Activated CD4-positive, alpha-beta T cell treated with anti-CD3 and anti-CD28 coated beads, Interleukin-2, amount 50 U/mL, for 4 hours (primary cell): ENCODE results near the gene PLEKHH2.
"Not testable (repeated sequence)": the region's sequence is repeated elsewhere in the genome, so short reads cannot be mapped to it uniquely, and the experiment has no call there.

Source experiments
- DNase-seq, 2 experiments: peaks; one replicate each; pipeline ENCODE4 v3.0.0-alpha.2; 2020

Gene PLEKHH2

DNA sequence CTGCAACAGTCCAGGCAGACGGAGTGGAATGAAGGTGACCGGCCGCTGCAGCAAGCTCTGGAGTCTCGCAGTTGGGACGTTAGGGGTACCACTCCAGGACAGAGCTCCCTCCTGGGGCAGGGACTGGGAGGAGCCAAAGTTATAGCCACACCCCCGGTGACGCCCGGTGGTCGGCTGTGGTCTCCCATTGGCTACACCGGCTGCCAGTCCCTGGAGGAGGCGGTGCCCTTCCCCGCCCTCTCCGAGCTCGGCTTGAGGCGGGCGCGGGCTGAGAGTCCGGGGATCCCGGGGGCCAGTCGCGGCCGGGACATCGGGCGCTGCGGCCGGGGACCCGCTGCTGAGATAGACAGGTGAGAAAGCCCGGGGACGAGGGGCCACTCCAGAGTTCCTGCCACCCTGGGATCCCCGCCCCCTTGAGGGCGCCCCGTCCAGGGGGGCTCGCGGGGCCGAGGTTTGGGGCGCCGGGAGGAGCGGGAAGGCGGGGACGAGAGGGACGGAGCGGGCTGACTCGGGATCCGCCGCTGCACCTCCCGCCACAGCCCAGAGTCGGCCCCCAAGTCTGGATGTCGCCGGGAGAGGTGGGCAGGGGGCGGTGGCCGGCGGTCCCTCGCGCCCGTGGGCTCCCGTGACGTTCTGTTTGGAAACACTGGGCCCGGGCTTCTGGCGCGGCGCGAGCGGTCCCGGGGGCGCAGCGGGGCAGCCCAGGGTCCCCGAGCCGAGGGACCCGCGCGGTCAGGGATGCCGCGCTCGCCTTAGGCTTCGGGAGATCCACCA, at the start of gene PLEKHH2:
TSS of gene PLEKHH2 (plus strand) at position 231 of the 774 bp plus-strand sequence. CDS start 7,414 bp downstream, outside the sequence.
- DNase-seq: peak; percentile 84 to 85

DNA sequence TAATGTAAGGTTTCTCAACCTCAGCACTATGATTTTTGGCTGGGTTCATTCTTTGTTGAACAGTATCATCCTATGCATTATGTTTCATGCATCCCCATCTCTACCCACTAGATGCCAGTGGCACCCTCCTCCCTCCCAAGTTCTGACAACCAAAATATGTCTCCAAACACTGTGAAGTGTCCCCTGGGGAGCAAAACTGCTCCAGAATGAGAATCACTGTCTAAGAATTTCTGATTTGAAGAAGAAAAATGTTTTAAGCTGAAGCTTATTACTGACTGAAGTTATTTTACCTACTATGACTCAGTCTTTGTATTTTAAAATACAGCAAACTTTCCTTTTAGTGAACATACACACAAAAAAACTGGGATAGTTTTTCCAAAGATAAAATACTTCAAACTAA, 44.6 kb upstream of the PLEKHH2 start:
- no peak for DNase-seq

GRCh38 chr2:43593254-43593653, 43.8 kb upstream of the PLEKHH2 start:
- no peak for DNase-seq

DNA sequence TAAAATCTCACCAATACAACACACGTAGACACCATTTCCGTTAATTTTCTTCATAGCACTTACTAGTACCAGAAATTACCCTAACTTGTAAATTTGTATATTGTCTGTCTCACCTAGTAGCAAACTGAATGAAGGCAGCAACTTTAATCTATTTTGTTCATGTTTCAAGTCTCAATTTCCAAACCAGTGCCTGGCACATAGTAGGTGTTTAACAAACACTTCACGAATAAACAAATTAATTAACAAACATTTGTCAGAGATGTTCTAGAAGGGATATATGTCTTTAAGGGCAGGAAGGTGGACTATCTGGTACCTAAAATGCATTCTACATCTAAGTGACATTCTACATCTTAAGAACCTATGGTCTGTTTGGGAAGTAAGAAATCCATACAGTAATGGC, 42.2 kb upstream of the PLEKHH2 start:
- DNase-seq: no peak

- peak; percentile 95 to 97 for DNase-seq
Observed at GRCh38 chr2:43595603-43596412, 41.3 kb upstream of the PLEKHH2 start, which contains the start of gene THADA. Gene THADA, minus strand, starts transcription at chr2:43596038. Its CDS starts 3,646 bp downstream, at chr2:43592392.

GRCh38 chr2:43600596-43600995, 36.5 kb upstream of the PLEKHH2 start:
- not testable (repeated sequence) for DNase-seq

GRCh38 chr2:43604674-43605073, 32.4 kb upstream of the PLEKHH2 start:
- DNase-seq: no peak

DNA sequence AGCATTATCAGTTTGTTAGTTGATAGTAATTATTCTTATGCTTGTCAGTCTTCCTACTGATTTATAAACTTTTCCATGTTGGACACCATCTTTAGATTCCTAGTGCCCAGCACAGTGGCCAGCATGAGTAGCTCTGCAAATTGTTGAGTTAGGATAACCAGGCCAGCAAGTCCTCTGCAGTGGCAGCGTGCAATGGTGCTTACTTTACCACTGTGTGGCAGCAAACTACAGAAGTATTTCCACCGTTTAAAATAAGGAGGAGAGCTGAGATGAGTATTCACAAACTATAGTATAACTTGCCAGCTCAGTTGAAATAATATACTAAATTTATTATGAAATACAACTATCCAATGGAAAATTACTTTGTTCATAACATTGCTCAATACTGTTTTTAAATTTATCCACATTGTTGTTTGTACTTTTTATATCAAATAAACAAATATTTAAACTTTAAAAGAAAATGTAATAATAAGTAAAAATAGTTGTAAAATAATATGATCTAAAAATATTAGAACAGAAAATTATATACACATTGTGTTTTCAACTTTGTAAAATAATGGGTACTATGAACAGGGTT, 31.9 kb upstream of the PLEKHH2 start:
- DNase-seq: no peak

GRCh38 chr2:43605851-43606250, 31.2 kb upstream of the PLEKHH2 start:
- DNase-seq: no peak

GRCh38 chr2:43609290-43609918, 27.7 kb upstream of the PLEKHH2 start:
- no peak for DNase-seq

GRCh38 chr2:43610361-43610760, 26.7 kb upstream of the PLEKHH2 start:
- DNase-seq: no peak

- DNase-seq: peak; percentile 60 to 69
Observed at GRCh38 chr2:43611987-43612894, 24.8 kb upstream of the PLEKHH2 start.

DNA sequence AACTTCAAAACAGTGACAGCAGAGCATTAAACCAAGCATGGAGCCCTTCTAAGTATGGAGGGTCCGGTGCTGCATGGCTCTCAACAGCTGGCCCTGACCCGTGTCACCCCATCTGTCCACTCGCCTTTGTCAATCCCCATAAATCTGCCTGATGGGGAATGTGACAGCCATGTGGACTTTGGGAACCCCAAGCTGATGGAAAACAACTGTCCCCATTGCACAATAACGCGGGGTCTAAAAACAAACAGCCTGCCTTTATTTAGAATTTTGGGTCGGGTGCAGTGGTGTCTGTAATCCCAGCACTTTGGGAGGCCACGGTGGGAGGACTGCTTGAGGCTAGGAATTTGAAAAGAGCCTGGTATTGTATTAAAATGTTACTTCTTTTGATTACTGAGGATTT, 24.1 kb upstream of the PLEKHH2 start:
- no peak for DNase-seq

DNA sequence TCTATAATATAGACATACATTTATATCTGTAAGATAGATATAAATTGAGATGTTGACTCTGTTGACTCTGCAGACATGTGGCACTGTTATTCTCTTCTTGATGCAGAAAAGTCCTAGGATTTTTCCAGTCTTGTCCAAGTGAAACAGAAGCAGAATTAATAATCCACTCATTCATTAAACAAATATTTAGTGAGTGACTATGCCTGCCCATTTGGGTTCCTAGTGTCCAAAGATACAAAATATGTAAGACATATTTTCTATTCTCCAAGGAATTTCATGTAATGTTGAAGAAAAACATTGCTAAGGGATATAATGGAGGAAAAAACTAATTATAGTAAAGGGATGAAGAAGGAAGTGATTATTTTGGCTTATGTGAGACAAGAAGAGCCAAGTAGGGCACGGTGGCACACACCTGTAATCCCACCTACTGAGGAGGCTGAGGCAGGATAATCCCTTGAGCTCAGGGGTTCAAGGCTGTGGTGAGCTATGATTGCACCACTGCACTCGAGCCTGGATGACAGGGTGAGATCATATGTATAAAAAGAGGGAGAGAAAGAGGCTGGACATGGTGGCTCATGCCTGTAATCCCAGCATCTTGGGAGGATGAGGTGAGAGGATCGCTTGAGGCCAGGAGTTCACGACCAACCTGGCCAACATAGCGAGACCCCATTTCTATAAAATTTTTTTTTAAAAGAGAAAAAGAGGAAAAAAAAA, 19.9 kb upstream of the PLEKHH2 start:
- no peak for DNase-seq

DNA sequence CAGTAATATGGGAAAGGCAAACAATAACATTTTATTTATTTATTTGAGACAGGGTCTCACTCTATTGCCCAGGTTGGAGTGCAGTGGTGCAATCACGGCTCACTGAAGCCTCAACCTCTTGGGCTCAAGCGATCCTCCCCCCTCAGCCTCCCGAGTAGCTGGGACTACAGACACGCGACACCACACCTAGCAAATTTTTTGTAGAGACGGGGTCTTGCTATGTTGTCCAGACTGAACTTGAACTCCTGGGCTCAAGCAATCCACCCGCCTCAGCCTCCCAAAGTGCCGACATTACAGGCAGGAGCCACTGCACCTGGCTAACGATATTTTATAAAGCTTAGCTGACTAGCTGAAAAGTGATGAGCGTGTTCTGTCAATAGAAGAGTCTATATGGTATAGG, 17.5 kb upstream of the PLEKHH2 start:
- no peak for DNase-seq

DNA sequence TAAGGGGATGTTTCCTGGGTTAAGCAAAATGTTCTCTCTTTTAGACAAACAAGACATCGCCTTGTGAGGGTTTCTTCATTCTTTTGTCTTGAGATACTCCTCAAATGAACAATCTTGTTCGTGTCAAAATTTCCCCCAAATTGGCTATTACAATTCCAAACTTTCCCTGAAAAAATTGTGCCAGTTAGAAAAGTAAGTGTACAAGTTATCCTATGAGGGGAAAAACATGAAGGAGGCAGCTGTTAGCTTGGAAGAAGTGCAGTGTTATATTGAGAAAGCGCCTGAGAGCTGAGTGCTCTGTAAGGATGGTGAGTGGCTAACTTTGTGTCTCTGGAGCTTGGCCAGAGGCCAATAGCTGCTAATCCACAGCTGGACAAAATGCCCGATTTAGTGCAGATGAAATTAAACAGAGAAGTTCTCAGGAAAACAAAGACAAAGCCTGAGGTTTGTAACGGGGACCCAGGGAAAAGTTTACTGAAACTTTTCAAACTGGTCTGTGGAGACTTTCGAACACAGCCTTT, 14.1 kb upstream of the PLEKHH2 start:
- no peak for DNase-seq

- no peak for DNase-seq
Observed at GRCh38 chr2:43631618-43632317, 5.3 kb upstream of the PLEKHH2 start.

GRCh38 chr2:43634604-43635306, 2.3 kb upstream of the PLEKHH2 start:
- no peak for DNase-seq

DNA sequence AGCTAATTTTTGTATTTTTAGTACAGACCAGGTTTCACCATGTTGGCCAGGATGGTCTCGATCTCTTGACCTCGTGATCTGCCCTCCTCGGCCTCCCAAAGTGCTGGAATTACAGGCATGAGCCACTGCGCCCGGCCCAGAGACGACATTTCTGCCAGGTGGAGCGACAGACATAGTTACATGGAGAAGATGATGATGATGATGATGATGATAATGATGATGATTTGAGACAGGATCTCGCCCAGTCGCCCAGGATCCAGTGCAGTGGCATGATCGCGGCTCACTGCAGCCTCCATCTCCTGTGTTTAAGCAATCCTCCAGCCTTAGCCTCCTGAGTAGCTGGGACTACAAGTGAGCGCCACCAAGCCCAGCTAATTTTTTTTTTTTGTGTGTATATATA, 907 bp upstream of the PLEKHH2 start:
- not testable (repeated sequence) for DNase-seq

GRCh38 chr2:43636621-43637020, 439 bp upstream of the PLEKHH2 start:
- DNase-seq: peak in 1 of 2 experiments; percentile 7
